Right atrium auricular region (tissue), 2 donors: ENCODE results near the gene AFF1. TPM values are rescaled to one million over a fixed set of nuclear protein-coding genes. Genes with fewer than 3 reads are reported as not detected.

Experiments
- DNase-seq: peaks from one replicate; pipeline ENCODE4 v3.0.0-alpha.2; 2019; ENCODE audit warnings: low spot score
- H3K27ac ChIP-seq, 2 donors: fragments of 200-600 bp; sonication (generic); 1 replicate in 1 of 2; 2 replicates in 1 of 2; pipeline ENCODE4 v1.5.1; 2016 to 2019
- H3K27me3 ChIP-seq, 2 donors: fragments of 200-600 bp; sonication (generic); one replicate each; pipeline versions ENCODE4 v1.5.1 to v1.6.0; 2017 to 2019
- H3K36me3 ChIP-seq: fragments of 200-600 bp; sonication (generic); one replicate; pipeline ENCODE4 v1.5.1; 2016
- H3K4me1 ChIP-seq, 2 donors: fragments of 200-600 bp; sonication (generic); one replicate each; pipeline versions ENCODE4 v1.5.1 to v1.6.0; 2017 to 2019
- H3K4me3 ChIP-seq, 2 donors: fragments of 200-600 bp; sonication (generic); 1 replicate in 1 of 2; 2 replicates in 1 of 2; pipeline ENCODE4 v1.5.1; 2017 to 2019; ENCODE audit warnings: mild to moderate bottlenecking in 1 of 2, moderate library complexity in 1 of 2
- H3K9me3 ChIP-seq, 2 donors: fragments of 200-600 bp; sonication (generic); one replicate each; pipeline ENCODE4 v1.5.1; 2019
- CTCF ChIP-seq, 2 donors: fragments of 200-600 bp; sonication (generic); IDR thresholded peaks; one replicate each; pipeline ENCODE4 v1.5.1; 2019; ENCODE audit warnings: antibody characterized with exemption in 2 of 2
- total RNA-seq, 2 donors: library from RNA; depleted of rRNA; stranded (reverse); fragments of >200 nt; gene quantifications; one replicate each; pipeline ENCODE4 v1.1.0, GENCODE V29; 2016

The AFF1 gene
- total RNA-seq, 2 donors from 2014 or later = 59.2 to 73.5 TPM

GRCh38 chr4:87044511-87045233, 109.9 kb downstream of the AFF1 start:
- no peaks in the 10 kb centered on the region for H3K27me3 ChIP-seq
- TF ChIP-seq CTCF (IDR thresholded peaks at IDR 0.05) = no peak
- no peak for DNase-seq
- H3K36me3 ChIP-seq = peaks cover 10% of the 10 kb centered on the region
- peak overlapping the region; percentile 77 to 91 for H3K27ac ChIP-seq
- H3K9me3 ChIP-seq = no peaks in the 10 kb centered on the region
- H3K4me1 ChIP-seq = peaks cover 0 to 86% of the 10 kb centered on the region in 2 donors
- H3K4me3 ChIP-seq = peak overlapping the region in 1 of 2 donors; percentile 20

- peak overlapping the region; percentile 77 to 91 for H3K27ac ChIP-seq
- H3K27me3 ChIP-seq = no peaks in the 10 kb centered on the region
- peaks cover 0 to 86% of the 10 kb centered on the region in 2 donors for H3K4me1 ChIP-seq
- peaks cover 10% of the 10 kb centered on the region for H3K36me3 ChIP-seq
- no peak for TF ChIP-seq CTCF (IDR thresholded peaks at IDR 0.05)
- H3K9me3 ChIP-seq = no peaks in the 10 kb centered on the region
- no peak for DNase-seq
- peak overlapping the region in 1 of 2 donors; percentile 20 for H3K4me3 ChIP-seq
Observed at GRCh38 chr4:87045234-87045558, 110.4 kb downstream of the AFF1 start.

GRCh38 chr4:87045659-87046058, 110.8 kb downstream of the AFF1 start:
- Histone ChIP-seq H3K4me3 (peak overlapping the region in 1 of 2 donors; percentile 20), H3K36me3 (peaks cover 10% of the 10 kb centered on the region), H3K9me3 (no peaks in the 10 kb centered on the region), H3K27ac (peak overlapping the region; percentile 77 to 91), H3K27me3 (no peaks in the 10 kb centered on the region), H3K4me1 (peaks cover 0 to 87% of the 10 kb centered on the region in 2 donors)
- TF ChIP-seq CTCF (IDR thresholded peaks at IDR 0.05) = no peak
- no peak for DNase-seq

GRCh38 chr4:87046121-87046551, 111.3 kb downstream of the AFF1 start:
- H3K27ac ChIP-seq = peak overlapping the region; percentile 77 to 91
- no peaks in the 10 kb centered on the region for H3K27me3 ChIP-seq
- no peaks in the 10 kb centered on the region for H3K9me3 ChIP-seq
- no peak for DNase-seq
- TF ChIP-seq CTCF (IDR thresholded peaks at IDR 0.05) = no peak
- H3K36me3 ChIP-seq = peaks cover 10% of the 10 kb centered on the region
- no peak overlapping the region for H3K4me3 ChIP-seq
- peaks cover 0 to 87% of the 10 kb centered on the region in 2 donors for H3K4me1 ChIP-seq

GRCh38 chr4:87047281-87047798, 112.5 kb downstream of the AFF1 start:
- TF ChIP-seq CTCF (IDR thresholded peaks at IDR 0.05) = no peak
- no peak for DNase-seq
- no peak overlapping the region for H3K4me3 ChIP-seq
- H3K36me3 ChIP-seq = peaks cover 10% of the 10 kb centered on the region
- peaks cover 0 to 87% of the 10 kb centered on the region in 2 donors for H3K4me1 ChIP-seq
- no peaks in the 10 kb centered on the region for H3K9me3 ChIP-seq
- H3K27ac ChIP-seq = peak overlapping the region; percentile 77 to 91
- no peaks in the 10 kb centered on the region for H3K27me3 ChIP-seq
